ENCODE results near the gene PYCR2.
"Not testable (repeated sequence)": the region's sequence is repeated elsewhere in the genome, so short reads cannot be mapped to it uniquely, and the experiment has no call there.

The PYCR2 gene

GRCh38 chr1:225888898-225889601 is 35.0 kb downstream of the PYCR2 start, which contains the start of gene LEFTY1:
Gene LEFTY1 (minus strand): TSS chr1:225889146. CDS start chr1:225889066, 80 bp downstream.
- Histone ChIP-seq H3K9me3 (replicated peaks in 1 of 2; ENCODE audit: control insufficient read depth in 2 of 2, insufficient read depth in 1 of 2, low read depth in 1 of 2, low read length in 2 of 2) (no peaks in the 10 kb centered on the region), H3K27ac (replicated peaks; ENCODE audit: low read length) (no peak within 1 kb of the TSS), H4K8ac (ENCODE audit: low read depth, low read length) (no peak within 1 kb of the TSS), H3K18ac (ENCODE audit: low read length) (peak within 1 kb of the TSS; percentile 76), H4K91ac (ENCODE audit: low read depth, low read length, poor library complexity) (no peak within 1 kb of the TSS), H3K27me3 (ENCODE audit: control insufficient read depth in 3 of 3, insufficient read depth in 3 of 3, low read depth in 1 of 3, low read length in 3 of 3) (peaks cover 0 to 14% (median 0%) of the 10 kb centered on the region in 3 experiments), H3K36me3 (replicated peaks in 1 of 2; ENCODE audit: control insufficient read depth in 2 of 2, insufficient read depth in 2 of 2, low read length in 2 of 2) (no peaks in the 10 kb centered on the region), H3K4me1 (ENCODE audit: control insufficient read depth in 2 of 2, insufficient read depth in 1 of 2, low read depth in 1 of 2, low read length in 2 of 2) (peaks cover 2 to 12% of the 10 kb centered on the region in 2 donors), H2AFZ (ENCODE audit: low read length) (peak within 1 kb of the TSS; percentile 24), H2BK5ac (ENCODE audit: low read length) (no peak within 1 kb of the TSS), H3K79me1 (ENCODE audit: low read depth, low read length) (no peaks in the 10 kb centered on the region), H3K4ac (ENCODE audit: low read length) (no peak within 1 kb of the TSS), H3K4me2 (ENCODE audit: insufficient read depth, low read length, poor library complexity, severe bottlenecking) (no peak within 1 kb of the TSS), H3K4me3 (ENCODE audit: low read length in 2 of 2) (no peak within 1 kb of the TSS), H3K9ac (ENCODE audit: low read depth, low read length, poor library complexity) (peak within 1 kb of the TSS; percentile 70), H3K14ac (ENCODE audit: low read length) (no peak within 1 kb of the TSS), H2BK15ac (ENCODE audit: low read length) (no peak within 1 kb of the TSS), H2BK120ac (ENCODE audit: low read depth, low read length) (no peak within 1 kb of the TSS), H3K23ac (ENCODE audit: low read depth, low read length, poor library complexity) (peak within 1 kb of the TSS; percentile 100), H2AK5ac (ENCODE audit: low read depth, low read length) (peak within 1 kb of the TSS; percentile 92), H2BK12ac (ENCODE audit: low read length) (peak within 1 kb of the TSS; percentile 41)
- no CpG with 5 or more reads among the region's 11 CpGs for WGBS, 2 donors (ENCODE audit: extremely low coverage in 2 of 2, insufficient read length in 2 of 2, insufficient replicate concordance in 1 of 2)
- no peak for DNase-seq (ENCODE audit: low spot score)

GRCh38 chr1:225888289-225888897 is 35.7 kb downstream of the PYCR2 start:
- Histone ChIP-seq H2BK120ac (ENCODE audit: low read depth, low read length) (no peak overlapping the region), H3K4me1 (ENCODE audit: control insufficient read depth in 2 of 2, insufficient read depth in 1 of 2, low read depth in 1 of 2, low read length in 2 of 2) (peaks cover 2 to 12% of the 10 kb centered on the region in 2 donors), H3K4ac (ENCODE audit: low read length) (no peak overlapping the region), H2BK15ac (ENCODE audit: low read length) (no peak overlapping the region), H4K91ac (ENCODE audit: low read depth, low read length, poor library complexity) (no peak overlapping the region), H3K27ac (replicated peaks; ENCODE audit: low read length) (no peak overlapping the region), H3K23ac (ENCODE audit: low read depth, low read length, poor library complexity) (peak overlapping the region; percentile 100), H3K9ac (ENCODE audit: low read depth, low read length, poor library complexity) (peak overlapping the region; percentile 70), H3K4me2 (ENCODE audit: insufficient read depth, low read length, poor library complexity, severe bottlenecking) (no peak overlapping the region), H2BK12ac (ENCODE audit: low read length) (no peak overlapping the region), H3K79me1 (ENCODE audit: low read depth, low read length) (no peaks in the 10 kb centered on the region), H3K18ac (ENCODE audit: low read length) (peak overlapping the region; percentile 27), H3K36me3 (replicated peaks in 1 of 2; ENCODE audit: control insufficient read depth in 2 of 2, insufficient read depth in 2 of 2, low read length in 2 of 2) (no peaks in the 10 kb centered on the region), H3K27me3 (ENCODE audit: control insufficient read depth in 3 of 3, insufficient read depth in 3 of 3, low read depth in 1 of 3, low read length in 3 of 3) (peaks cover 0 to 20% (median 2%) of the 10 kb centered on the region in 3 experiments), H2BK5ac (ENCODE audit: low read length) (no peak overlapping the region), H4K8ac (ENCODE audit: low read depth, low read length) (no peak overlapping the region), H2AK5ac (ENCODE audit: low read depth, low read length) (peak overlapping the region; percentile 92), H3K4me3 (ENCODE audit: low read length in 2 of 2) (no peak overlapping the region), H2AFZ (ENCODE audit: low read length) (peak overlapping the region; percentile 24), H3K14ac (ENCODE audit: low read length) (no peak overlapping the region), H3K9me3 (replicated peaks in 1 of 2; ENCODE audit: control insufficient read depth in 2 of 2, insufficient read depth in 1 of 2, low read depth in 1 of 2, low read length in 2 of 2) (no peaks in the 10 kb centered on the region)
- DNase-seq (ENCODE audit: low spot score) = no peak
- no CpG with 5 or more reads among the region's 18 CpGs for WGBS, 2 donors (ENCODE audit: extremely low coverage in 2 of 2, insufficient read length in 2 of 2, insufficient replicate concordance in 1 of 2)

- not testable (repeated sequence) for H3K18ac ChIP-seq (ENCODE audit: low read length); H2BK15ac ChIP-seq (ENCODE audit: low read length); H3K4me3 ChIP-seq (ENCODE audit: low read length in 2 of 2); H3K9ac ChIP-seq (ENCODE audit: low read depth, low read length, poor library complexity); DNase-seq (ENCODE audit: low spot score); H3K4me2 ChIP-seq (ENCODE audit: insufficient read depth, low read length, poor library complexity, severe bottlenecking); H2BK12ac ChIP-seq (ENCODE audit: low read length); H3K14ac ChIP-seq (ENCODE audit: low read length); H3K36me3 ChIP-seq (replicated peaks in 1 of 2; ENCODE audit: control insufficient read depth in 2 of 2, insufficient read depth in 2 of 2, low read length in 2 of 2); H2AFZ ChIP-seq (ENCODE audit: low read length); H2BK120ac ChIP-seq (ENCODE audit: low read depth, low read length); H3K4ac ChIP-seq (ENCODE audit: low read length); H3K79me1 ChIP-seq (ENCODE audit: low read depth, low read length); H3K27ac ChIP-seq (replicated peaks; ENCODE audit: low read length); H4K91ac ChIP-seq (ENCODE audit: low read depth, low read length, poor library complexity); H3K9me3 ChIP-seq (replicated peaks in 1 of 2; ENCODE audit: control insufficient read depth in 2 of 2, insufficient read depth in 1 of 2, low read depth in 1 of 2, low read length in 2 of 2); H2BK5ac ChIP-seq (ENCODE audit: low read length); H2AK5ac ChIP-seq (ENCODE audit: low read depth, low read length); H4K8ac ChIP-seq (ENCODE audit: low read depth, low read length)
- Histone ChIP-seq H3K4me1 (ENCODE audit: control insufficient read depth in 2 of 2, insufficient read depth in 1 of 2, low read depth in 1 of 2, low read length in 2 of 2) (peaks cover 2 to 12% of the 10 kb centered on the region in 2 donors), H3K27me3 (ENCODE audit: control insufficient read depth in 3 of 3, insufficient read depth in 3 of 3, low read depth in 1 of 3, low read length in 3 of 3) (peaks cover 0 to 26% (median 2%) of the 10 kb centered on the region in 3 experiments), H3K23ac (ENCODE audit: low read depth, low read length, poor library complexity) (peak overlapping the region; percentile 98)
- no CpG with 5 or more reads among the region's 56 CpGs for WGBS, 2 donors (ENCODE audit: extremely low coverage in 2 of 2, insufficient read length in 2 of 2, insufficient replicate concordance in 1 of 2)
Measured at GRCh38 chr1:225887554-225888288, 36.3 kb downstream of the PYCR2 start.

- no peaks in the 10 kb centered on the region for H3K79me1 ChIP-seq (ENCODE audit: low read depth, low read length)
- H3K4me1 ChIP-seq (ENCODE audit: control insufficient read depth in 2 of 2, insufficient read depth in 1 of 2, low read depth in 1 of 2, low read length in 2 of 2) = peaks cover 2 to 12% of the 10 kb centered on the region in 2 donors
- H3K4ac ChIP-seq (ENCODE audit: low read length) = no peak overlapping the region
- H3K23ac ChIP-seq (ENCODE audit: low read depth, low read length, poor library complexity) = peak overlapping the region; percentile 99
- H2AFZ ChIP-seq (ENCODE audit: low read length) = no peak overlapping the region
- no peak overlapping the region for H3K4me2 ChIP-seq (ENCODE audit: insufficient read depth, low read length, poor library complexity, severe bottlenecking)
- no peak overlapping the region for H2AK5ac ChIP-seq (ENCODE audit: low read depth, low read length)
- DNase-seq (ENCODE audit: low spot score) = no peak
- no peak overlapping the region for H3K27ac ChIP-seq (replicated peaks; ENCODE audit: low read length)
- H4K91ac ChIP-seq (ENCODE audit: low read depth, low read length, poor library complexity) = no peak overlapping the region
- no peak overlapping the region for H3K14ac ChIP-seq (ENCODE audit: low read length)
- no peak overlapping the region for H3K18ac ChIP-seq (ENCODE audit: low read length)
- no peak overlapping the region for H4K8ac ChIP-seq (ENCODE audit: low read depth, low read length)
- H2BK15ac ChIP-seq (ENCODE audit: low read length) = no peak overlapping the region
- WGBS, 2 donors (ENCODE audit: extremely low coverage in 2 of 2, insufficient read length in 2 of 2, insufficient replicate concordance in 1 of 2) = no CpG with 5 or more reads among the region's 7 CpGs
- no peaks in the 10 kb centered on the region for H3K36me3 ChIP-seq (replicated peaks in 1 of 2; ENCODE audit: control insufficient read depth in 2 of 2, insufficient read depth in 2 of 2, low read length in 2 of 2)
- H3K4me3 ChIP-seq (ENCODE audit: low read length in 2 of 2) = no peak overlapping the region
- no peak overlapping the region for H2BK12ac ChIP-seq (ENCODE audit: low read length)
- no peak overlapping the region for H3K9ac ChIP-seq (ENCODE audit: low read depth, low read length, poor library complexity)
- H2BK120ac ChIP-seq (ENCODE audit: low read depth, low read length) = no peak overlapping the region
- peaks cover 0 to 29% (median 2%) of the 10 kb centered on the region in 3 experiments for H3K27me3 ChIP-seq (ENCODE audit: control insufficient read depth in 3 of 3, insufficient read depth in 3 of 3, low read depth in 1 of 3, low read length in 3 of 3)
- H2BK5ac ChIP-seq (ENCODE audit: low read length) = no peak overlapping the region
- no peaks in the 10 kb centered on the region for H3K9me3 ChIP-seq (replicated peaks in 1 of 2; ENCODE audit: control insufficient read depth in 2 of 2, insufficient read depth in 1 of 2, low read depth in 1 of 2, low read length in 2 of 2)
Measured at GRCh38 chr1:225887030-225887314, 37.1 kb downstream of the PYCR2 start.
